GM21529 (cell line): Measurements from ENCODE around the gene EZH2.

ENCODE experiments used
- ATAC-seq: cut with Tn5 transposase; IDR thresholded peaks from one replicate; pipeline ENCODE4 v1.9.1; 2021; ENCODE audit not compliant: unreplicated experiment

The EZH2 gene

GRCh38 chr7:148809856-148810255 lies 74.2 kb downstream of the EZH2 start:
- ATAC-seq = no peak

- ATAC-seq = no peak
Observed at GRCh38 chr7:148807436-148807835, 76.7 kb downstream of the EZH2 start.

GRCh38 chr7:148806187-148806586 lies 77.9 kb downstream of the EZH2 start:
- no peak for ATAC-seq

GRCh38 chr7:148804343-148805235 lies 79.5 kb downstream of the EZH2 start:
- ATAC-seq = no peak

- ATAC-seq = no peak
Observed at GRCh38 chr7:148803094-148803493, 81.0 kb downstream of the EZH2 start.

- no peak for ATAC-seq
Observed at GRCh38 chr7:148802101-148802493, 82.0 kb downstream of the EZH2 start.

GRCh38 chr7:148800677-148801076 lies 83.4 kb downstream of the EZH2 start:
- ATAC-seq = no peak

- ATAC-seq = no peak
Observed at GRCh38 chr7:148799893-148800555, 84.1 kb downstream of the EZH2 start.

GRCh38 chr7:148796841-148797240 lies 87.2 kb downstream of the EZH2 start:
- no peak for ATAC-seq

- ATAC-seq = no peak
Observed at GRCh38 chr7:148794476-148794875, 89.6 kb downstream of the EZH2 start.

GRCh38 chr7:148793590-148793989 lies 90.5 kb downstream of the EZH2 start:
- no peak for ATAC-seq

GRCh38 chr7:148791546-148791945 lies 92.5 kb downstream of the EZH2 start:
- no peak for ATAC-seq

- ATAC-seq = no peak
Observed at GRCh38 chr7:148790850-148791249, 93.2 kb downstream of the EZH2 start.

GRCh38 chr7:148790131-148790726 lies 93.9 kb downstream of the EZH2 start:
- ATAC-seq = no peak

- ATAC-seq = no peak
Observed at GRCh38 chr7:148789220-148789619, 94.9 kb downstream of the EZH2 start.

- no peak for ATAC-seq
Observed at GRCh38 chr7:148787571-148788295, 96.4 kb downstream of the EZH2 start.

- ATAC-seq = no peak
Observed at GRCh38 chr7:148783801-148784527, 100.1 kb downstream of the EZH2 start.

GRCh38 chr7:148782757-148783456 lies 101.2 kb downstream of the EZH2 start:
- no peak for ATAC-seq

GRCh38 chr7:148774471-148774870 lies 109.6 kb downstream of the EZH2 start:
- no peak for ATAC-seq

- ATAC-seq = peak; percentile 84
Observed at GRCh38 chr7:148773334-148773733, 110.8 kb downstream of the EZH2 start.
